Osteoblast (primary cell): ENCODE data around the gene ITIH5. TPM values are rescaled to one million over a fixed set of nuclear protein-coding genes. Genes with fewer than 3 reads are reported as not detected.

Experiments
- DNase-seq: peaks from one replicate; pipeline ENCODE4 v3.0.0; 2011; ENCODE audit warnings: low spot score, mixed read lengths; ENCODE audit not compliant: insufficient read length; ENCODE audit errors: missing footprints
- H2AFZ ChIP-seq: 2 replicates; pipeline ENCODE4 v1.6.0; 2011; ENCODE audit warnings: mild to moderate bottlenecking, low read length
- H3K27ac ChIP-seq: 2 replicates; pipeline ENCODE4 v1.5.1; 2011; ENCODE audit warnings: mild to moderate bottlenecking, low read depth, low read length, moderate library complexity
- H3K27me3 ChIP-seq: 2 replicates; pipeline ENCODE4 v1.6.0; 2012; ENCODE audit warnings: mild to moderate bottlenecking, control low read depth, inconsistent platforms, low read length, moderate library complexity; ENCODE audit not compliant: insufficient read depth
- H3K36me3 ChIP-seq: 2 replicates; pipeline ENCODE4 v1.5.1; 2011; ENCODE audit warnings: mild to moderate bottlenecking, low read length, control low read depth, moderate library complexity; ENCODE audit not compliant: insufficient read depth
- H3K4me1 ChIP-seq: 2 replicates; pipeline ENCODE4 v1.5.1; 2011; ENCODE audit warnings: mild to moderate bottlenecking, low read length, control low read depth, moderate library complexity; ENCODE audit not compliant: insufficient read depth
- H3K4me2 ChIP-seq: 2 replicates; pipeline ENCODE4 v1.6.0; 2011; ENCODE audit warnings: mild to moderate bottlenecking, low read length; ENCODE audit not compliant: insufficient read depth
- H3K4me3 ChIP-seq: fragments of 200-600 bp; sonication (generic); 3 replicates; pipeline ENCODE4 v1.5.1; 2012; ENCODE audit warnings: mild to moderate bottlenecking, low read length, inconsistent platforms; ENCODE audit not compliant: insufficient read depth
- H3K79me2 ChIP-seq: 2 replicates; pipeline ENCODE4 v1.6.0; 2012; ENCODE audit warnings: mild to moderate bottlenecking, low read length, control low read depth, inconsistent platforms; ENCODE audit not compliant: insufficient read depth
- H3K9me3 ChIP-seq: 2 replicates; pipeline ENCODE4 v1.5.1; 2011; ENCODE audit warnings: low read depth, low read length, control low read depth
- H4K20me1 ChIP-seq: 2 replicates; pipeline ENCODE4 v1.6.0; 2012; ENCODE audit warnings: mild to moderate bottlenecking, low read length, control low read depth; ENCODE audit not compliant: insufficient read depth
- CTCF ChIP-seq: IDR thresholded peaks from 2 replicates; pipeline ENCODE4 v1.5.1; 2011; ENCODE audit warnings: mild to moderate bottlenecking, low read depth, low read length, moderate library complexity; ENCODE audit errors: extremely low read depth
- total RNA-seq: library from RNA; depleted of rRNA; stranded (reverse); fragments of >200 nt; gene quantifications from 2 replicates; pipeline ENCODE4 v1.2.3, GENCODE V29; 2012

The ITIH5 gene
- total RNA-seq, 1 donor = 2.2 TPM

GRCh38 chr10:7526017-7526400, 140.8 kb downstream of the ITIH5 start:
- H3K4me3 ChIP-seq = no peak overlapping the region
- H2AFZ ChIP-seq = peak overlapping the region; percentile 62
- no peaks in the 10 kb centered on the region for H3K79me2 ChIP-seq
- no peaks in the 10 kb centered on the region for H3K4me1 ChIP-seq
- no peak for DNase-seq
- H3K4me2 ChIP-seq = peak overlapping the region; percentile 41
- no peaks in the 10 kb centered on the region for H3K9me3 ChIP-seq
- no peaks in the 10 kb centered on the region for H3K36me3 ChIP-seq
- no peaks in the 10 kb centered on the region for H3K27me3 ChIP-seq
- no peak overlapping the region for H3K27ac ChIP-seq
- no peaks in the 10 kb centered on the region for H4K20me1 ChIP-seq
- TF ChIP-seq CTCF = no peak

- Histone ChIP-seq H3K4me2 (peak overlapping the region; percentile 41), H3K4me1 (no peaks in the 10 kb centered on the region), H3K27me3 (no peaks in the 10 kb centered on the region), H3K4me3 (no peak overlapping the region), H3K9me3 (no peaks in the 10 kb centered on the region), H3K27ac (no peak overlapping the region), H3K36me3 (no peaks in the 10 kb centered on the region), H2AFZ (peak overlapping the region; percentile 62), H4K20me1 (no peaks in the 10 kb centered on the region), H3K79me2 (no peaks in the 10 kb centered on the region)
- DNase-seq = peak; percentile 86
- TF ChIP-seq CTCF = peak; percentile 83
Measured at GRCh38 chr10:7525314-7526016, 141.3 kb downstream of the ITIH5 start.

GRCh38 chr10:7523656-7524055, 143.1 kb downstream of the ITIH5 start:
- H3K27me3 ChIP-seq = no peaks in the 10 kb centered on the region
- no peaks in the 10 kb centered on the region for H3K9me3 ChIP-seq
- no peak for DNase-seq
- H4K20me1 ChIP-seq = no peaks in the 10 kb centered on the region
- no peak overlapping the region for H3K4me3 ChIP-seq
- no peak overlapping the region for H3K4me2 ChIP-seq
- no peak overlapping the region for H2AFZ ChIP-seq
- H3K27ac ChIP-seq = no peak overlapping the region
- no peak for TF ChIP-seq CTCF
- no peaks in the 10 kb centered on the region for H3K36me3 ChIP-seq
- no peaks in the 10 kb centered on the region for H3K4me1 ChIP-seq
- H3K79me2 ChIP-seq = no peaks in the 10 kb centered on the region

GRCh38 chr10:7520507-7521485, 146.0 kb downstream of the ITIH5 start:
- no peak for DNase-seq
- Histone ChIP-seq H3K27ac (no peak overlapping the region), H3K9me3 (no peaks in the 10 kb centered on the region), H4K20me1 (no peaks in the 10 kb centered on the region), H3K4me1 (no peaks in the 10 kb centered on the region), H3K36me3 (no peaks in the 10 kb centered on the region), H2AFZ (no peak overlapping the region), H3K4me2 (no peak overlapping the region), H3K27me3 (no peaks in the 10 kb centered on the region), H3K79me2 (no peaks in the 10 kb centered on the region), H3K4me3 (no peak overlapping the region)
- TF ChIP-seq CTCF = no peak
